ENCODE measurements around the gene CBX8. TPM values are rescaled to one million over a fixed set of nuclear protein-coding genes. Genes with fewer than 3 reads are reported as not detected.

The CBX8 gene
- total RNA-seq, 2 experiments from 2014 or later: 7.0 to 9.4 TPM

GRCh38 chr17:79829457-79829856, 32.6 kb upstream of the CBX8 start:
- Mint-ChIP-seq H3K4me1 (ENCODE audit: low read depth) (peaks cover 15% of the 10 kb centered on the region), H3K27me3 (peaks cover 7% of the 10 kb centered on the region), H3K36me3 (ENCODE audit: low read depth) (peaks cover 3% of the 10 kb centered on the region), H3K27ac (no peak overlapping the region), H3K9me3 (no peaks in the 10 kb centered on the region), H3K4me3 (no peak overlapping the region)
- DNase-seq (no peak), ATAC-seq (no peak)
- ChIA-PET CTCF (interaction anchor here (1.3 kb wide), 1 partner anchor 12 kb away, joined by 4 read pairs; no protein-coding TSS in a partner anchor), POLR2A (no interaction called here)
- intact Hi-C loops (cut with micrococcal nuclease): no loop called here
- TF ChIP-seq CTCF (IDR thresholded peaks at IDR 0.05): no peak

- Mint-ChIP-seq H3K4me1 (ENCODE audit: low read depth) (peaks cover 15% of the 10 kb centered on the region), H3K27ac (no peak overlapping the region), H3K4me3 (no peak overlapping the region), H3K27me3 (peaks cover 8% of the 10 kb centered on the region), H3K36me3 (ENCODE audit: low read depth) (peaks cover 3% of the 10 kb centered on the region), H3K9me3 (no peaks in the 10 kb centered on the region)
- no peak for TF ChIP-seq CTCF (IDR thresholded peaks at IDR 0.05)
- intact Hi-C loops (cut with micrococcal nuclease): no loop called here
- CTCF ChIA-PET: interaction anchor here (0.6 to 1.0 kb wide), 5 partner anchors 8 to 17 kb away, joined by 3 to 4 read pairs (median 3); no protein-coding TSS in a partner anchor
- no peak for ATAC-seq
- POLR2A ChIA-PET: interaction anchor here (1.1 to 1.6 kb wide), 2 partner anchors 8 to 16 kb away, joined by 5 read pairs; no protein-coding TSS in a partner anchor
- no peak for DNase-seq
These were observed 32.1 kb upstream of the CBX8 start for GRCh38 chr17:79829004-79829403.

GRCh38 chr17:79826841-79827578, 30.1 kb upstream of the CBX8 start:
- ChIA-PET POLR2A (no interaction called here), CTCF (interaction anchor here (0.7 to 3.5 kb wide), 3 partner anchors 8 to 144 kb away, joined by 3 to 19 read pairs (median 3); no protein-coding TSS in a partner anchor)
- no peaks in the 10 kb centered on the region for H3K9me3 Mint-ChIP-seq
- TF ChIP-seq CTCF (IDR thresholded peaks at IDR 0.05): no peak
- DNase-seq: no peak
- no peak for ATAC-seq
- H3K27ac Mint-ChIP-seq: no peak overlapping the region
- peaks cover 8% of the 10 kb centered on the region for H3K4me1 Mint-ChIP-seq (ENCODE audit: low read depth)
- intact Hi-C loops (cut with micrococcal nuclease): no loop called here
- peaks cover 8% of the 10 kb centered on the region for H3K27me3 Mint-ChIP-seq
- H3K4me3 Mint-ChIP-seq: no peak overlapping the region
- H3K36me3 Mint-ChIP-seq (ENCODE audit: low read depth): no peaks in the 10 kb centered on the region

- no peak for TF ChIP-seq CTCF (IDR thresholded peaks at IDR 0.05)
- Mint-ChIP-seq H3K36me3 (ENCODE audit: low read depth) (no peaks in the 10 kb centered on the region), H3K9me3 (no peaks in the 10 kb centered on the region), H3K27ac (peak overlapping the region; percentile 58), H3K27me3 (peaks cover 10% of the 10 kb centered on the region), H3K4me3 (no peak overlapping the region), H3K4me1 (ENCODE audit: low read depth) (peaks cover 8% of the 10 kb centered on the region)
- intact Hi-C loops (cut with micrococcal nuclease): no loop called here
- ChIA-PET CTCF (interaction anchor here (0.7 to 3.5 kb wide), 2 partner anchors 9 to 145 kb away, joined by 3 to 19 read pairs; no protein-coding TSS in a partner anchor), POLR2A (no interaction called here)
- ATAC-seq: no peak
- DNase-seq: no peak
These were observed 29.4 kb upstream of the CBX8 start for GRCh38 chr17:79826204-79826680.

- DNase-seq (no peak), ATAC-seq (no peak)
- H3K36me3 Mint-ChIP-seq (ENCODE audit: low read depth): no peaks in the 10 kb centered on the region
- ChIA-PET CTCF (interaction anchor here (1.2 to 3.5 kb wide), 4 partner anchors 9 to 19 kb away, joined by 3 to 19 read pairs (median 4); partner anchors contain the start of gene CBX4), POLR2A (interaction anchor here (1.3 kb wide), 1 partner anchor 27 kb away, joined by 4 read pairs; no protein-coding TSS in a partner anchor)
- H3K4me3 Mint-ChIP-seq: no peak overlapping the region
- H3K27ac Mint-ChIP-seq: no peak overlapping the region
- intact Hi-C loops (cut with micrococcal nuclease): no loop called here
- peaks cover 8% of the 10 kb centered on the region for H3K4me1 Mint-ChIP-seq (ENCODE audit: low read depth)
- no peaks in the 10 kb centered on the region for H3K9me3 Mint-ChIP-seq
- peaks cover 12% of the 10 kb centered on the region for H3K27me3 Mint-ChIP-seq
- no peak for TF ChIP-seq CTCF (IDR thresholded peaks at IDR 0.05)
These were observed 28.7 kb upstream of the CBX8 start for GRCh38 chr17:79825580-79825921.
